ENCODE measurements around the gene CAMTA1. TPM values are rescaled to one million over a fixed set of nuclear protein-coding genes. Genes with fewer than 3 reads are reported as not detected.

Gene CAMTA1
- total RNA-seq, 1 experiment from 2014 or later: 60.0 TPM

- BruUV-seq (replicated peaks): no TSS peak
- ChIA-PET CTCF (no interaction called here), POLR2A (no interaction called here)
Observed at GRCh38 chr1:7449750-7450149, 664.5 kb downstream of the CAMTA1 start.

GRCh38 chr1:7450838-7451237 is 665.6 kb downstream of the CAMTA1 start:
- no peak overlapping the region for H3K27ac Mint-ChIP-seq (ENCODE audit: unreplicated experiment)
- CTCF ChIA-PET: no interaction called here
- H3K27me3 Mint-ChIP-seq (ENCODE audit: insufficient read depth, unreplicated experiment): no peaks in the 10 kb centered on the region
- no peaks in the 10 kb centered on the region for H3K9me3 Mint-ChIP-seq (ENCODE audit: unreplicated experiment)
- BruUV-seq (replicated peaks): no TSS peak
- Histone ChIP-seq H3K36me3 (ENCODE audit: control insufficient read depth, insufficient read depth, low read length) (no peaks in the 10 kb centered on the region), H3K9me3 (no peaks in the 10 kb centered on the region), H3K4me3 (ENCODE audit: low read depth, low read length) (no peak overlapping the region), H3K27me3 (replicated peaks; ENCODE audit: control insufficient read depth, insufficient read depth, low read length) (no peaks in the 10 kb centered on the region), H3K4me1 (no peaks in the 10 kb centered on the region)
- no peak for DNase-seq
- no peak overlapping the region for H3K4me3 Mint-ChIP-seq (ENCODE audit: unreplicated experiment)
- H3K36me3 Mint-ChIP-seq (ENCODE audit: insufficient read depth, unreplicated experiment): no peaks in the 10 kb centered on the region
- intact Hi-C loops (cut with micrococcal nuclease; ENCODE audit: unreplicated experiment): no loop called here
- POLR2A ChIA-PET: no interaction called here
- no peaks in the 10 kb centered on the region for H3K4me1 Mint-ChIP-seq (ENCODE audit: low read depth, unreplicated experiment)
- no peak for TF ChIP-seq CTCF (IDR thresholded peaks at IDR 0.05; ENCODE audit: insufficient read depth in 1 of 2, low read depth in 1 of 2, low read length in 1 of 2, severe bottlenecking in 1 of 2, unreplicated experiment in 1 of 2)

More at GRCh38 chr1:7449750-7450149, 664.5 kb downstream of the CAMTA1 start:
- Mint-ChIP-seq H3K27ac (ENCODE audit: unreplicated experiment) (no peak overlapping the region), H3K36me3 (ENCODE audit: insufficient read depth, unreplicated experiment) (no peaks in the 10 kb centered on the region), H3K4me3 (ENCODE audit: unreplicated experiment) (no peak overlapping the region), H3K4me1 (ENCODE audit: low read depth, unreplicated experiment) (no peaks in the 10 kb centered on the region), H3K27me3 (ENCODE audit: insufficient read depth, unreplicated experiment) (no peaks in the 10 kb centered on the region), H3K9me3 (ENCODE audit: unreplicated experiment) (no peaks in the 10 kb centered on the region)
- H3K27me3 ChIP-seq (replicated peaks; ENCODE audit: control insufficient read depth, insufficient read depth, low read length): no peaks in the 10 kb centered on the region
- H3K4me3 ChIP-seq (ENCODE audit: low read depth, low read length): no peak overlapping the region
- intact Hi-C loops (cut with micrococcal nuclease; ENCODE audit: unreplicated experiment): no loop called here
- no peaks in the 10 kb centered on the region for H3K9me3 ChIP-seq
- H3K4me1 ChIP-seq: no peaks in the 10 kb centered on the region
- DNase-seq: no peak
- no peaks in the 10 kb centered on the region for H3K36me3 ChIP-seq (ENCODE audit: control insufficient read depth, insufficient read depth, low read length)
- no peak for TF ChIP-seq CTCF (IDR thresholded peaks at IDR 0.05; ENCODE audit: insufficient read depth in 1 of 2, low read depth in 1 of 2, low read length in 1 of 2, severe bottlenecking in 1 of 2, unreplicated experiment in 1 of 2)

GRCh38 chr1:7453038-7453437 is 667.8 kb downstream of the CAMTA1 start:
- Histone ChIP-seq H3K4me1 (no peaks in the 10 kb centered on the region), H3K9me3 (no peaks in the 10 kb centered on the region), H3K4me3 (ENCODE audit: low read depth, low read length) (no peak overlapping the region), H3K27me3 (replicated peaks; ENCODE audit: control insufficient read depth, insufficient read depth, low read length) (no peaks in the 10 kb centered on the region), H3K36me3 (ENCODE audit: control insufficient read depth, insufficient read depth, low read length) (no peaks in the 10 kb centered on the region)
- Mint-ChIP-seq H3K4me3 (ENCODE audit: unreplicated experiment) (no peak overlapping the region), H3K27me3 (ENCODE audit: insufficient read depth, unreplicated experiment) (no peaks in the 10 kb centered on the region), H3K27ac (ENCODE audit: unreplicated experiment) (no peak overlapping the region), H3K4me1 (ENCODE audit: low read depth, unreplicated experiment) (no peaks in the 10 kb centered on the region), H3K9me3 (ENCODE audit: unreplicated experiment) (no peaks in the 10 kb centered on the region), H3K36me3 (ENCODE audit: insufficient read depth, unreplicated experiment) (no peaks in the 10 kb centered on the region)
- intact Hi-C loops (cut with micrococcal nuclease; ENCODE audit: unreplicated experiment): no loop called here
- no peak for DNase-seq
- ChIA-PET POLR2A (no interaction called here), CTCF (no interaction called here)
- TF ChIP-seq CTCF (IDR thresholded peaks at IDR 0.05; ENCODE audit: insufficient read depth in 1 of 2, low read depth in 1 of 2, low read length in 1 of 2, severe bottlenecking in 1 of 2, unreplicated experiment in 1 of 2): no peak
- no TSS peak for BruUV-seq (replicated peaks)
